ENCODE results near the gene DNER. TPM values are rescaled to one million over a fixed set of nuclear protein-coding genes. Genes with fewer than 3 reads are reported as not detected.

The DNER gene
- total RNA-seq, 4 donors from 2014 or later: 1.5 to 13.1 (median 4.7) TPM

GRCh38 chr2:229335877-229336346 lies 378.4 kb downstream of the DNER start:
- Histone ChIP-seq H3K9me3 (no peaks in the 10 kb centered on the region), H3K4me3 (no peak overlapping the region), H3K27ac (no peak overlapping the region), H3K36me3 (no peaks in the 10 kb centered on the region), H3K27me3 (no peaks in the 10 kb centered on the region), H3K4me1 (no peaks in the 10 kb centered on the region)
- TF ChIP-seq POLR2A (IDR thresholded peaks at IDR 0.05) (no peak), CTCF (IDR thresholded peaks at IDR 0.05) (no peak), EP300 (IDR thresholded peaks at IDR 0.05) (no peak)
- no peak for DNase-seq (ENCODE audit: low spot score in 2 of 2)
- 60 to 64% methylated on average over 7 of the region's 7 CpGs for WGBS, 2 donors

- TF ChIP-seq CTCF (IDR thresholded peaks at IDR 0.05) (no peak), POLR2A (IDR thresholded peaks at IDR 0.05) (no peak), EP300 (IDR thresholded peaks at IDR 0.05) (no peak)
- DNase-seq (ENCODE audit: low spot score in 2 of 2): no peak
- H3K9me3 ChIP-seq: no peaks in the 10 kb centered on the region
- H3K27ac ChIP-seq: no peak overlapping the region
- no peak overlapping the region for H3K4me3 ChIP-seq
- 77 to 82% methylated on average over 7 of the region's 7 CpGs for WGBS, 2 donors
- no peaks in the 10 kb centered on the region for H3K27me3 ChIP-seq
- no peaks in the 10 kb centered on the region for H3K36me3 ChIP-seq
- H3K4me1 ChIP-seq: no peaks in the 10 kb centered on the region
Measured at GRCh38 chr2:229335330-229335729, 379.0 kb downstream of the DNER start.

GRCh38 chr2:229330952-229331351 lies 383.4 kb downstream of the DNER start:
- H3K9me3 ChIP-seq: no peaks in the 10 kb centered on the region
- no peaks in the 10 kb centered on the region for H3K27me3 ChIP-seq
- peak in 1 of 2 donors; percentile 33 for DNase-seq (ENCODE audit: low spot score in 2 of 2)
- H3K36me3 ChIP-seq: no peaks in the 10 kb centered on the region
- no peak for TF ChIP-seq CTCF (IDR thresholded peaks at IDR 0.05)
- peak; percentile 12 to 87 for TF ChIP-seq EP300 (IDR thresholded peaks at IDR 0.05)
- no peak overlapping the region for H3K4me3 ChIP-seq
- no peaks in the 10 kb centered on the region for H3K4me1 ChIP-seq
- H3K27ac ChIP-seq: peak overlapping the region in 1 of 4 donors; percentile 56
- 58 to 59% methylated on average over 5 of the region's 5 CpGs for WGBS, 2 donors

- TF ChIP-seq POLR2A (IDR thresholded peaks at IDR 0.05) (no peak), CTCF (IDR thresholded peaks at IDR 0.05) (no peak), EP300 (IDR thresholded peaks at IDR 0.05) (no peak)
- H3K4me1 ChIP-seq: no peaks in the 10 kb centered on the region
- no peak for DNase-seq (ENCODE audit: low spot score in 2 of 2)
- no peak overlapping the region for H3K4me3 ChIP-seq
- no peaks in the 10 kb centered on the region for H3K36me3 ChIP-seq
- 91 to 93% methylated on average over 3 of the region's 3 CpGs for WGBS, 2 donors
- no peaks in the 10 kb centered on the region for H3K9me3 ChIP-seq
- H3K27ac ChIP-seq: no peak overlapping the region
- H3K27me3 ChIP-seq: no peaks in the 10 kb centered on the region
Measured at GRCh38 chr2:229319558-229319957, 394.8 kb downstream of the DNER start.

- H3K4me1 ChIP-seq: no peaks in the 10 kb centered on the region
- H3K4me3 ChIP-seq: no peak overlapping the region
- TF ChIP-seq POLR2A (IDR thresholded peaks at IDR 0.05): no peak
- no peak for TF ChIP-seq CTCF (IDR thresholded peaks at IDR 0.05)
- no peak for TF ChIP-seq EP300 (IDR thresholded peaks at IDR 0.05)
- 75 to 76% methylated on average over 5 of the region's 5 CpGs for WGBS, 2 donors
- H3K27ac ChIP-seq: peak overlapping the region in 1 of 4 donors; percentile 41
- peaks cover 0 to 3% (median 0%) of the 10 kb centered on the region in 4 donors for H3K9me3 ChIP-seq
- DNase-seq (ENCODE audit: low spot score in 2 of 2): no peak
- no peaks in the 10 kb centered on the region for H3K36me3 ChIP-seq
- no peaks in the 10 kb centered on the region for H3K27me3 ChIP-seq
Measured at GRCh38 chr2:229314117-229314516, 400.2 kb downstream of the DNER start.
